Neural crest cell (in vitro differentiated cells): ENCODE data around the gene TNNC2. TPM values are rescaled to one million over a fixed set of nuclear protein-coding genes. Genes with fewer than 3 reads are reported as not detected.

Source experiments
- DNase-seq: peaks from one replicate; pipeline ENCODE4 v3.0.0; 2021; ENCODE audit warnings: low read depth, mixed read lengths, low spot score
- H3K27ac Mint-ChIP-seq: one replicate; pipeline ENCODE4 v1.8.0; 2021; ENCODE audit warnings: mild to moderate bottlenecking, mixed read lengths; ENCODE audit not compliant: unreplicated experiment
- H3K27me3 Mint-ChIP-seq: 2 replicates; pipeline ENCODE4 v1.8.0; 2021; ENCODE audit warnings: low read depth, mild to moderate bottlenecking, mixed read lengths
- H3K36me3 Mint-ChIP-seq: 2 replicates; pipeline ENCODE4 v1.8.0; 2021; ENCODE audit warnings: low read depth, mild to moderate bottlenecking, mixed read lengths
- H3K4me1 Mint-ChIP-seq: 2 replicates; pipeline ENCODE4 v1.8.0; 2021; ENCODE audit warnings: mixed read lengths
- H3K4me3 Mint-ChIP-seq: one replicate; pipeline ENCODE4 v1.8.0; 2021; ENCODE audit warnings: mild to moderate bottlenecking, mixed read lengths
- H3K9me3 Mint-ChIP-seq: 2 replicates; pipeline ENCODE4 v1.8.0; 2021; ENCODE audit warnings: mixed read lengths
- total RNA-seq: library from RNA; stranded (reverse); gene quantifications from 2 replicates; pipeline ENCODE4 v1.2.1, GENCODE V29; 2021
- TF ChIP-seq, protein P1 (sequence below): fragments of 200-600 bp; sonication (generic); conservative IDR thresholded peaks from 2 replicates; pipeline ENCODE4 v1.5.0; 2021; ENCODE audit warnings: antibody characterized with exemption, mild to moderate bottlenecking

Gene TNNC2
- total RNA-seq, 1 donor from 2014 or later = not detected

DNA sequence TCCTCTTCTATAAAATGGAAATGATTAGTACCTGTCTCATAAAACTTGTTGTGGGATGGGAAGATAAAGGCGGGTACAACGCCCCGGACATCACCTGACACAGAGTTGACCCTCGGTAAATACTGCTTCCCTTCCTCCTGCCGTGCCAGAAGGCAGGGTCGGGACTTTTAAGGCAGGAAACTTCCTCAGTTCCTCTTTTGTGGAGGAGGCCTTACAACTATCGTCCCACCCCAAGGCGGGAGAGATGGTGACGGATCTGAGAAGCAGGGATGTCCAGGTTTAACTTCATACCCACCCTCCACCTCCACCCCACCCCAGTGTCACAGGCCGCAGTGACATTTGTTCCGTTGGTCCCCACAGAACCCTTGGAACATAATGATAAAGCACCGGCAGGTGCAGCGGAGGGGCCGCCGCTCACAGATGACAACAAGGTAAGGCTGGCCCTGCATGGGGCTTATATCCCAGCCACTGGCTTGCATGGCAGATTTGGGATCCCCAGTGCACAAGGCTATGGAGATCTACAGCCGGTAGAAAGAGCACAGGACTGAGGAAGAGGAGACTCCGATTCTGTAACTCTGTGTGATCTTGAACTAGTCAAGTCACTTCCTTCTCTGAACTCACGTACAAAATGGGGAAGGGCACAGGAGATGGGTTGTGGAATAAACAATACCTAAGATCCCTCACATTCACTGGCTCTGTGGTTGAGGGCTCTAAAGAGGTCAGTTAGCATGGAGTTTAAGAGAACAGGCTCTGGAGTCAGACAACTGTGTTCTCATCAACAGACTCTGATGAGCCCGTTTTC lies 34.6 kb downstream of the TNNC2 start:
- Mint-ChIP-seq H3K27me3 (peaks cover 8% of the 10 kb centered on the region), H3K9me3 (no peaks in the 10 kb centered on the region), H3K4me1 (peaks cover 15% of the 10 kb centered on the region), H3K27ac (peak overlapping the region; percentile 71), H3K4me3 (peak overlapping the region; percentile 86), H3K36me3 (peaks cover 6% of the 10 kb centered on the region)
- TF ChIP-seq, protein P1, sequence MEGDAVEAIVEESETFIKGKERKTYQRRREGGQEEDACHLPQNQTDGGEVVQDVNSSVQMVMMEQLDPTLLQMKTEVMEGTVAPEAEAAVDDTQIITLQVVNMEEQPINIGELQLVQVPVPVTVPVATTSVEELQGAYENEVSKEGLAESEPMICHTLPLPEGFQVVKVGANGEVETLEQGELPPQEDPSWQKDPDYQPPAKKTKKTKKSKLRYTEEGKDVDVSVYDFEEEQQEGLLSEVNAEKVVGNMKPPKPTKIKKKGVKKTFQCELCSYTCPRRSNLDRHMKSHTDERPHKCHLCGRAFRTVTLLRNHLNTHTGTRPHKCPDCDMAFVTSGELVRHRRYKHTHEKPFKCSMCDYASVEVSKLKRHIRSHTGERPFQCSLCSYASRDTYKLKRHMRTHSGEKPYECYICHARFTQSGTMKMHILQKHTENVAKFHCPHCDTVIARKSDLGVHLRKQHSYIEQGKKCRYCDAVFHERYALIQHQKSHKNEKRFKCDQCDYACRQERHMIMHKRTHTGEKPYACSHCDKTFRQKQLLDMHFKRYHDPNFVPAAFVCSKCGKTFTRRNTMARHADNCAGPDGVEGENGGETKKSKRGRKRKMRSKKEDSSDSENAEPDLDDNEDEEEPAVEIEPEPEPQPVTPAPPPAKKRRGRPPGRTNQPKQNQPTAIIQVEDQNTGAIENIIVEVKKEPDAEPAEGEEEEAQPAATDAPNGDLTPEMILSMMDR = no peak
- DNase-seq = no peak

DNA sequence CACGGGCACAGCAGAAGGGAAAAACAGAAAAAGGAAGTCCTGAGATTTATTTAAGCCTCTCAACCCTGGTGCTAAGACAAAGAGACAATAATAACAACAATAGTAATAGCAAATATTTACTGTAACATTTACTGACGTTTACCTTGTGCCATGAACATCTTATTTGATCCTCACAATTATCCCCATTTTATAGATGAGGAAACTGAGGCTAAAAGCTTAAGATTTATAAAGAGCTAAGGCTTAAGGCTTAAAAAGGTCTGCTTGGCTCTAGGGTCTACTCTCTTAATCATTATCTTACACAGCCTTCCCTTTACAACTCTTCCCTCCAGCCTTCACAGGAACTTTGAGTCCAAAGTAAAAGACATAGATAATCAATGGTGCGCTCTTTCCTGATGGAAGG lies 38.8 kb downstream of the TNNC2 start:
- H3K9me3 Mint-ChIP-seq = no peaks in the 10 kb centered on the region
- peaks cover 17% of the 10 kb centered on the region for H3K27me3 Mint-ChIP-seq
- peak overlapping the region; percentile 27 for H3K4me3 Mint-ChIP-seq
- no peaks in the 10 kb centered on the region for H3K36me3 Mint-ChIP-seq
- H3K4me1 Mint-ChIP-seq = peaks cover 15% of the 10 kb centered on the region
- TF ChIP-seq, protein P1 = no peak
- no peak overlapping the region for H3K27ac Mint-ChIP-seq
- no peak for DNase-seq

DNA sequence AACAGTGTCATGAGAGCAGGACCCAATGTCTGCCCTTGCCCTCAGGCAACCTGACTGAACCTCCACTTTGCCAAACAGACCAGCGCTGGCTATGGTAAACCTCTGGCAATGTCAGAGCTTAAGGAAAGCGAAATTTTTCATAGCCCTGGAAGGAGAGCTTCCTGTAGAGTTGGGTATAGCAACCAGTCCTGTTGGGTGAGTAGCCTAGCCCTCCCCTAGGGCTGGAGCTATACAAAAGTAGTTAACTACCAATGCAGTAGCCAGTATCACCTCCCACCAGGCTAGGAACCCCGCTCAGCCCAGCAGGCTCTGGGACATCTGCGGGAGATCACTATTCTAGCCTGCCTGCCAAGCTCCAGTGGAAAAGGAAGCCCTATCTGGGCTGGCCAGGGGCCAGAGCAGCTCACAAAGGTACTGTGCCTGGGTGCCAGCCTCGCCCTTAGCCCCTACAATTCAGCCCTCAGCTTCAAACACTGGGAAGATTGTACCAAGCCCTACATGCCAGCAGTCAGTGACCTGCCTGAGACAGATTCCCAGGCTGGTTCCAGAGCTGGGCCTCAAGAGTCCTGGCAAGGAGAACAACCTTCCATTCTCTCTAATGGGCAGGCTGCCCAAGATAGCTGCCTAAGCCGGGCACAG lies 43.3 kb downstream of the TNNC2 start:
- no peaks in the 10 kb centered on the region for H3K4me1 Mint-ChIP-seq
- H3K36me3 Mint-ChIP-seq = no peaks in the 10 kb centered on the region
- no peak for DNase-seq
- no peak overlapping the region for H3K27ac Mint-ChIP-seq
- peaks cover 10% of the 10 kb centered on the region for H3K27me3 Mint-ChIP-seq
- H3K4me3 Mint-ChIP-seq = no peak overlapping the region
- H3K9me3 Mint-ChIP-seq = no peaks in the 10 kb centered on the region
- TF ChIP-seq, protein P1 = no peak

DNA sequence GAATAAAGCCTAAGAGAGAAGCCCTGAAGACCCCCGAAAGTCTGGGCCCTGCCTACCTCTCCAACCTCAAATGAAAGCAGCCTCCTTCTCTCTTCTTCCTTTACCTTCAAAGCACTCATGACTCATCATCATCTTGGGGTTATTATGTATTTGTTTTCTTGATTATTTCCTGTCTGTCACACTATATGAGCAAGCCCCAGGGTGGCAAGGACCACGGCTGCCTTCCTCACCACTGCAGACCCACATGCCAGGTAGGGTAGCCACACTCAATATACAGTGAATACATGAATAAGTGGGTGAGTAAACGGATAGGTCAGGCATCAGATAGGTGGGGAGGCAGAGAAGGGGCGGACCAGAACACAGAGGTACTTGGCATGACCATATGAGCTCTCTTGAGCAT lies 44.2 kb downstream of the TNNC2 start:
- TF ChIP-seq, protein P1 = no peak
- Mint-ChIP-seq H3K27me3 (peaks cover 8% of the 10 kb centered on the region), H3K9me3 (no peaks in the 10 kb centered on the region), H3K4me1 (no peaks in the 10 kb centered on the region), H3K4me3 (no peak overlapping the region), H3K36me3 (no peaks in the 10 kb centered on the region), H3K27ac (no peak overlapping the region)
- DNase-seq = no peak

DNA sequence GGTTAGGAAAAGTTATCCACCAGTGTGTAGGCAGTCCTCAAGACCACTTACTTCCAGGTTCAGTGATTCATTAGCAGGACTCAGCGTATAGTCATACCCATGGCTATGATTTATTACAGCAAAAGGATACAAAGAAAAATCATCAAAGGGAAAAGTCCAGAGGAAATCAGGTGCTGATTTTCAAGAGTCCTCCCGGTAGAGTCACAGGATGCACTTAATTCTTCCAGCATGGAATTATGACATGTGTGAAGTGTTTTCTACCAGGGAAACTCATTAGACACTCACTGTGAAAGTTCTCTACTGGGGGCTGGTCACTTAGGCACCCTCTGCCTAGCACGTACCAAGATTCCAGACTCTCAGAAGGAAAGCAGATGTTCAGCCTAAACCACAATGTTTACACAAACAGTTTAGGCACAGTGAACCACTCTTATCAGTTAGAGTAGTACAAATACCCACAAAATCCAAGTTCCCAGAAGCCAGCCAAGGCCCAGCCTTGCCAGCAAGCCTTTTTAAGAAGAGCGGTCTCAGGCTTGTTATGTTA lies 45.7 kb downstream of the TNNC2 start:
- no peak for DNase-seq
- H3K27me3 Mint-ChIP-seq = peaks cover 8% of the 10 kb centered on the region
- peak overlapping the region; percentile 43 for H3K27ac Mint-ChIP-seq
- TF ChIP-seq, protein P1 = no peak
- H3K4me1 Mint-ChIP-seq = no peaks in the 10 kb centered on the region
- no peaks in the 10 kb centered on the region for H3K36me3 Mint-ChIP-seq
- no peaks in the 10 kb centered on the region for H3K9me3 Mint-ChIP-seq
- no peak overlapping the region for H3K4me3 Mint-ChIP-seq
